ENCODE measurements around the gene FBXL16.

GRCh38 chr16:723695-724094 lies 18.1 kb upstream of the FBXL16 start:
- no peak for TF ChIP-seq CTCF (conservative IDR thresholded peaks at IDR 0.05; ENCODE audit: low read depth, low read length)
- no peak for TF ChIP-seq EZH2 (IDR thresholded peaks at IDR 0.05; ENCODE audit: borderline replicate concordance, low read depth, low read length, poor library complexity, severe bottlenecking)

Data from A673 (cell line).